SK-N-SH treated with all-trans-retinoic acid at 6 μM for 48 hours (cell line): ENCODE measurements around the gene C19orf81.

Experiments
- ISL1 ChIP-seq: fragments of 250-450 bp; sonication (Bioruptor Pico); IDR thresholded peaks from 2 replicates; pipeline ENCODE4 v2.1.2; 2022; ENCODE audit warnings: mild to moderate bottlenecking, moderate library complexity
- TCF4 ChIP-seq: fragments of 250-450 bp; sonication (Bioruptor Pico); IDR thresholded peaks from 2 replicates; pipeline ENCODE4 v1.8.0; 2021; ENCODE audit warnings: mild to moderate bottlenecking, moderate library complexity, borderline replicate concordance
- TF ChIP-seq, protein P1 (sequence below): fragments of 250-450 bp; sonication (Bioruptor Pico); IDR thresholded peaks from 2 replicates; pipeline ENCODE4 v1.8.0; 2020; ENCODE audit warnings: mild to moderate bottlenecking, moderate library complexity, borderline replicate concordance
- TF ChIP-seq, protein P2 (sequence below): fragments of 250-450 bp; sonication (Bioruptor Pico); IDR thresholded peaks from 2 replicates; pipeline ENCODE4 v1.5.0; 2020; ENCODE audit warnings: mild to moderate bottlenecking, moderate library complexity

DNA sequence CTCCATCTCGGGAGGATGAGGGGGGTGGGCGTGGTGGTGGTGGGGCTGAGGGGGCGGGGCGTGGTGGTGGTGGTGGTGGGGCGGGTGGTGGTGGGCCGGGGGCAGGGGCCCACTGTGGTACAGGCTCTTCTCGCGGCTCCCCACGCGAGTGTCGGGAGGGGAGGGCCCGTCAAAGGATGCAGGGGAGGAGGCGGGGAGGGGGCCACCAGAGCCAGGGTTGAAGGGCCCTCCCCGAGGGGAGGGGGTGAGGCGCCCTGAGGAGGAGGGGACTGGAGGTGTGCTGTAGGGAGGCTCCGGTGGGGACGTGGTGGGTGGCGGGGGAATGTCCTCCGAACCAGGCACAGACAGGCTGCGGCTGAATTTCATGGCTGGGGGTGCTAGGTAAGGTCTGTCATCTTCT is 19.6 kb downstream of the C19orf81 start:
- TF ChIP-seq, protein P1, sequence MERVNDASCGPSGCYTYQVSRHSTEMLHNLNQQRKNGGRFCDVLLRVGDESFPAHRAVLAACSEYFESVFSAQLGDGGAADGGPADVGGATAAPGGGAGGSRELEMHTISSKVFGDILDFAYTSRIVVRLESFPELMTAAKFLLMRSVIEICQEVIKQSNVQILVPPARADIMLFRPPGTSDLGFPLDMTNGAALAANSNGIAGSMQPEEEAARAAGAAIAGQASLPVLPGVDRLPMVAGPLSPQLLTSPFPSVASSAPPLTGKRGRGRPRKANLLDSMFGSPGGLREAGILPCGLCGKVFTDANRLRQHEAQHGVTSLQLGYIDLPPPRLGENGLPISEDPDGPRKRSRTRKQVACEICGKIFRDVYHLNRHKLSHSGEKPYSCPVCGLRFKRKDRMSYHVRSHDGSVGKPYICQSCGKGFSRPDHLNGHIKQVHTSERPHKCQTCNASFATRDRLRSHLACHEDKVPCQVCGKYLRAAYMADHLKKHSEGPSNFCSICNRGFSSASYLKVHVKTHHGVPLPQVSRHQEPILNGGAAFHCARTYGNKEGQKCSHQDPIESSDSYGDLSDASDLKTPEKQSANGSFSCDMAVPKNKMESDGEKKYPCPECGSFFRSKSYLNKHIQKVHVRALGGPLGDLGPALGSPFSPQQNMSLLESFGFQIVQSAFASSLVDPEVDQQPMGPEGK, result no peak
- TF ChIP-seq, protein P2, sequence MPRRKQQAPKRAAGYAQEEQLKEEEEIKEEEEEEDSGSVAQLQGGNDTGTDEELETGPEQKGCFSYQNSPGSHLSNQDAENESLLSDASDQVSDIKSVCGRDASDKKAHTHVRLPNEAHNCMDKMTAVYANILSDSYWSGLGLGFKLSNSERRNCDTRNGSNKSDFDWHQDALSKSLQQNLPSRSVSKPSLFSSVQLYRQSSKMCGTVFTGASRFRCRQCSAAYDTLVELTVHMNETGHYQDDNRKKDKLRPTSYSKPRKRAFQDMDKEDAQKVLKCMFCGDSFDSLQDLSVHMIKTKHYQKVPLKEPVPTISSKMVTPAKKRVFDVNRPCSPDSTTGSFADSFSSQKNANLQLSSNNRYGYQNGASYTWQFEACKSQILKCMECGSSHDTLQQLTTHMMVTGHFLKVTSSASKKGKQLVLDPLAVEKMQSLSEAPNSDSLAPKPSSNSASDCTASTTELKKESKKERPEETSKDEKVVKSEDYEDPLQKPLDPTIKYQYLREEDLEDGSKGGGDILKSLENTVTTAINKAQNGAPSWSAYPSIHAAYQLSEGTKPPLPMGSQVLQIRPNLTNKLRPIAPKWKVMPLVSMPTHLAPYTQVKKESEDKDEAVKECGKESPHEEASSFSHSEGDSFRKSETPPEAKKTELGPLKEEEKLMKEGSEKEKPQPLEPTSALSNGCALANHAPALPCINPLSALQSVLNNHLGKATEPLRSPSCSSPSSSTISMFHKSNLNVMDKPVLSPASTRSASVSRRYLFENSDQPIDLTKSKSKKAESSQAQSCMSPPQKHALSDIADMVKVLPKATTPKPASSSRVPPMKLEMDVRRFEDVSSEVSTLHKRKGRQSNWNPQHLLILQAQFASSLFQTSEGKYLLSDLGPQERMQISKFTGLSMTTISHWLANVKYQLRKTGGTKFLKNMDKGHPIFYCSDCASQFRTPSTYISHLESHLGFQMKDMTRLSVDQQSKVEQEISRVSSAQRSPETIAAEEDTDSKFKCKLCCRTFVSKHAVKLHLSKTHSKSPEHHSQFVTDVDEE, result no peak
- no peak for TF ChIP-seq ISL1
- TF ChIP-seq TCF4 (CRISPR knock-in tag), result no peak
